Measurements from ENCODE around the gene MT1HL1. TPM values are rescaled to one million over a fixed set of nuclear protein-coding genes. Genes with fewer than 3 reads are reported as not detected.

MT1HL1 gene
- total RNA-seq, 2 experiments from 2014 or later = not detected

DNA sequence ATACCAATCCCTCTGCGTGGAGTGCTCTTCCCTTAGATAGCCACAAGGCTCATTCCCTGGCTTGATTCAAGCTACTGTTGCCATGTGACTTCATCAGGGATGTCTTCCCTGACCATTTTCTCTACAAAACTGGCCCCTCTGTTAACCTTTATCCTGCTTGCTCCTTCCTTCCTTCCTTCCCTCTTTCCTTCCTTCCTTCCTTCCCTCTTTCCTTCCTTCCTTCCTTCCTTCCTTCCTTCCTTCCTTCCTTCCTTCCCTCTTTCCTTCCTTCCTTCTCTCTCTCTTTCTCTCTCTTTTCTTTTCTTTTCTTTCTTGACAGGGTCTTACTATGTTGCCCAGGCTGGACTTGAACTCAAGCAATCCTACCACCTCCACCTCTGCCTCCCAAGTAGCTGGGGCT is 31.5 kb upstream of the MT1HL1 start:
- Mint-ChIP-seq H3K4me1 (ENCODE audit: low read depth) (no peaks in the 10 kb centered on the region), H3K27me3 (ENCODE audit: low read depth) (peaks cover 17% of the 10 kb centered on the region), H3K27ac (no peak overlapping the region), H3K9me3 (no peaks in the 10 kb centered on the region), H3K36me3 (ENCODE audit: low read depth) (no peaks in the 10 kb centered on the region), H3K4me3 (no peak overlapping the region)
- intact Hi-C loops (cut with micrococcal nuclease) = no loop called here
- no peak for DNase-seq
- CTCF ChIA-PET = interaction anchor here (0.7 kb wide), 1 partner anchor 533 kb away, joined by 5 read pairs; no protein-coding TSS in a partner anchor

DNA sequence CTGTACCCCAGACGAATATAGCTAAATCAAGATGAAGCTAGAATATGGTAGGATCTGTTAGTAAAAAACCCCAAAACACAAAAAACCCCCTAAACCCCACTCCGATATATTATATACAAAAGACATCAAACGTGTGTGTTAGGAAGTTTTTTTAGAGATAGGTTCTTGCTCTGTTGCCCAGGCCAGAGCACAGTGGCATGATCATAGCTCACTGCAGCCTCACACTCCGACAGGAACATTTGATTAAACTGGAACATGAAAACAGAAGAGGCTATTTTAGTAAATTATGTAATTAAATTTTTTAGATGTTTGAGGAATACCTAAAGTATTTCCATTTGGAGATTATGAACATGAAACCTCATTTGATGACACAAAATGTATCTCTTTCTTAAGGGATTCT is 29.6 kb upstream of the MT1HL1 start:
- H3K4me3 Mint-ChIP-seq = no peak overlapping the region
- no peak overlapping the region for H3K27ac Mint-ChIP-seq
- H3K4me1 Mint-ChIP-seq (ENCODE audit: low read depth) = no peaks in the 10 kb centered on the region
- intact Hi-C loops (cut with micrococcal nuclease) = no loop called here
- DNase-seq = no peak
- CTCF ChIA-PET = interaction anchor here (1.2 kb wide), 1 partner anchor 16 kb away, joined by 3 read pairs; no protein-coding TSS in a partner anchor
- no peaks in the 10 kb centered on the region for H3K9me3 Mint-ChIP-seq
- H3K27me3 Mint-ChIP-seq (ENCODE audit: low read depth) = peaks cover 15% of the 10 kb centered on the region
- H3K36me3 Mint-ChIP-seq (ENCODE audit: low read depth) = no peaks in the 10 kb centered on the region

DNA sequence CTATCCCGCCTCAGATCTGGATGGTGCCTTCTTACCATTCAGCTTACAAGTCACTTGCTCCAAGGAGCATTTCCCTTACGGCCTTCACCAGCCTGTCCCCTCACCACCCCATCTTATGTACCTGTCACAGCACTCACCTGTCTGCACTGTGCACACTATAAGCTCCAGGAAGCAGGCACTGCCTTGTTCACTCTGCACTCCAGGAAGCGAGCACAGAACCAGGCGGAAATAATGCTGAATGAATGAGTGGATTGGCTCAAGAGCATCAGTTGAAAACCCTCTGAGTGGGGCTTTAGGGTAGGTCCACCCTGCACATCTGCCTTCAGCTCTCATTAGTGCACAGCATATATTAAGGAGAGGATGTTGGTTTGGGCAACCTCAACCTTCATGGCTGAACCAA is 28.8 kb upstream of the MT1HL1 start:
- no peak for DNase-seq
- H3K36me3 Mint-ChIP-seq (ENCODE audit: low read depth) = no peaks in the 10 kb centered on the region
- no peaks in the 10 kb centered on the region for H3K4me1 Mint-ChIP-seq (ENCODE audit: low read depth)
- H3K27me3 Mint-ChIP-seq (ENCODE audit: low read depth) = peaks cover 10% of the 10 kb centered on the region
- no peaks in the 10 kb centered on the region for H3K9me3 Mint-ChIP-seq
- CTCF ChIA-PET = interaction anchor here (1.2 kb wide), 1 partner anchor 17 kb away, joined by 3 read pairs; no protein-coding TSS in a partner anchor
- intact Hi-C loops (cut with micrococcal nuclease) = no loop called here
- H3K4me3 Mint-ChIP-seq = no peak overlapping the region
- H3K27ac Mint-ChIP-seq = no peak overlapping the region

DNA sequence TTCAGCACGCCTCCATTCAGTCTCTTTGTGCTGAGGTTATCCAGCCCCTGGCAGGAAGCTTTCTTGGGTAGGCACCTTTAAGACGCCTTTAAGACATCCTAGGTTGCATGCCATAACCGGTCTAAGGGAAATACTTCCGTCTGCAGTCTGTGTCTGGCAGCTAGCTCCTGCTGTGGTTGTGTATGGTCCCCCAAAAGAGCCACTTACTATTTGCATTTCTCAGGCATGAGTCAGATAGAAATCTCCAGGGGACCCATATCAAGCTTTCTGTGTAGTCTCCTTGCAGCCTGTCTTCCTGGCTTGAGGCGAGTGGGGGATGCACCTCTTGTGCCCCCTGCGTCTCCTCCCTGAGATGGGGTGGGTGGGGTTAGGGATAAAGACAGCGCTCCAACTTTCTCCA is 27.8 kb upstream of the MT1HL1 start:
- no peak for DNase-seq
- H3K27me3 Mint-ChIP-seq (ENCODE audit: low read depth) = peaks cover 18% of the 10 kb centered on the region
- H3K9me3 Mint-ChIP-seq = no peaks in the 10 kb centered on the region
- no peak overlapping the region for H3K4me3 Mint-ChIP-seq
- no peak overlapping the region for H3K27ac Mint-ChIP-seq
- no peaks in the 10 kb centered on the region for H3K4me1 Mint-ChIP-seq (ENCODE audit: low read depth)
- no peaks in the 10 kb centered on the region for H3K36me3 Mint-ChIP-seq (ENCODE audit: low read depth)
- intact Hi-C loops (cut with micrococcal nuclease) = no loop called here
- CTCF ChIA-PET = no interaction called here

DNA sequence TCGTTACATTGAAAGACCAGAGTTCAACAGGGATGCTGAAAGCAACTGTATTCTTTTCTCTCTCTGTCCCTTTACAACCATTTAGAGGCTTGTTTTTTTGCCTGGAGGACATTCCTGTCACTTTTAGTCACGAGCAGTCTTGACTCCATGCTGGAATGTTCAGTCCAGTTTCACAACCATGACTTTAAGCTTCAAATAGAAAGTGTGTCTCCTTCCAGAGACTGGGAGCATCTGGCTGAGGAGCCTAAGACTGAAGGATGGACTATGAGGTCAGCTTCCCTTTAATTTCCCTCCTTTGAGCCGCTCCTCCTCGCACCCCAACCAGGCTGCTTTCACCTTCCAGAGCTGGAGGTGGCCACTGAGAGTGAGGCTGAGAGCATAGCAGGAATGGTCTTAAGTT is 27.2 kb upstream of the MT1HL1 start:
- intact Hi-C loops (cut with micrococcal nuclease) = no loop called here
- Mint-ChIP-seq H3K9me3 (no peaks in the 10 kb centered on the region), H3K4me3 (no peak overlapping the region)

DNA sequence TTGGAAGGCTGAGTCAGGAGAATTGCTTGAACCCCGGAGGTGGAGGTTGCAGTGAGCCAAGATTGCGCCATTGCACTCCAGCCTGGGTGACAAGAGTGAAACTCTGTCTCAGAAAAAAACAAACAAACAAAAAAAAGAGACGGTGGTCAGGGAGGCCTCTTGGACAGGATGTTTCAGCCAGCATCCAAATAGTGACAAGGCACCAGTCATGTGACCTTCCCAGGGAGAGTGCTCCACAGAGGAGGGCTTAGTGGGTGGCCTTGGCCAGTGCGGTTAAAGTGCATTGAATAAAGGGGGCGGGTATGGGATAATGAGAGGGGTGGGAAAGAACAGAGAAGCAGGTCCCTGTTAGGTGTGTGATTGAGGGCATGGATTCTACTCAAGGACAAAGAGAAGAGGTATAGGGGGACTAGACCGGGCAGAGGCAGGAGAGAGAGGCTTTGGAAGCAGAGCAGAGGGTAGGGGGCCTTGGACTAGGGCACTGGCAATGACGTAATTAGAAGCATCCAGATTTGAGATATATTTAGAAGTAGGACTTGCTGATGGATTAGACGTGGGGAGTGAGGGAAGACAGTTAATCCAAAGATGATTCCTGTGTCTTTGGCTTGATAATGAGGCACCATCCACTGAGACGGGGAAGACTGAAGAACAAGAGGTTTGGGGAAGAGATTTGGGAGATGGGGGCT is 25.8 kb upstream of the MT1HL1 start:
- Mint-ChIP-seq H3K4me3 (no peak overlapping the region), H3K27me3 (ENCODE audit: low read depth) (peaks cover 21% of the 10 kb centered on the region), H3K27ac (no peak overlapping the region), H3K36me3 (ENCODE audit: low read depth) (peaks cover 3% of the 10 kb centered on the region), H3K4me1 (ENCODE audit: low read depth) (no peaks in the 10 kb centered on the region), H3K9me3 (peaks cover 3% of the 10 kb centered on the region)
- no peak for DNase-seq
- CTCF ChIA-PET = no interaction called here
- intact Hi-C loops (cut with micrococcal nuclease) = no loop called here

More for the DNA sequence above, 27.2 kb upstream of the MT1HL1 start:
- Mint-ChIP-seq H3K27me3 (ENCODE audit: low read depth) (peaks cover 18% of the 10 kb centered on the region), H3K36me3 (ENCODE audit: low read depth) (no peaks in the 10 kb centered on the region), H3K27ac (no peak overlapping the region), H3K4me1 (ENCODE audit: low read depth) (no peaks in the 10 kb centered on the region)
- CTCF ChIA-PET = no interaction called here
- no peak for DNase-seq

DNA sequence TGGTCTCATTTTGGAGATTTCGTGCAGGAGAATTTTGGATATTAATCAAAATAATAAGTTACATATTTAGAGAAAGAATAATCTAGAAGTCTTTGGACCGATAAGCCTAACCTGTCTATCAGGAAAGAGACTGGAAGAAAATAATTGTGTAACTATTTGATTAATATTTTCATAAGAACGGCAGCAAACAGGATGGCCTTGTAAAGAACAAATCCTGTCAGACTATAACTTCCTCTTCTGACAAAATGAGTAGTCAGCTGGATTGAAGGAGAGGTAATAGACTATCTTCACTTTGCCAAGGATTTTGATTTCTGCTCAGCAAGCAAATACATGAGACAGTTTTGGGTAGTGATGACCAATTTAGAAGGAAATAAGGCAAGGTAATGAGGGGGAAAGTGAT is 25.0 kb upstream of the MT1HL1 start:
- CTCF ChIA-PET = no interaction called here
- no peaks in the 10 kb centered on the region for H3K4me1 Mint-ChIP-seq (ENCODE audit: low read depth)
- no peak overlapping the region for H3K27ac Mint-ChIP-seq
- H3K9me3 Mint-ChIP-seq = peaks cover 3% of the 10 kb centered on the region
- peaks cover 3% of the 10 kb centered on the region for H3K36me3 Mint-ChIP-seq (ENCODE audit: low read depth)
- intact Hi-C loops (cut with micrococcal nuclease) = no loop called here
- peaks cover 21% of the 10 kb centered on the region for H3K27me3 Mint-ChIP-seq (ENCODE audit: low read depth)
- DNase-seq = no peak
- H3K4me3 Mint-ChIP-seq = no peak overlapping the region

DNA sequence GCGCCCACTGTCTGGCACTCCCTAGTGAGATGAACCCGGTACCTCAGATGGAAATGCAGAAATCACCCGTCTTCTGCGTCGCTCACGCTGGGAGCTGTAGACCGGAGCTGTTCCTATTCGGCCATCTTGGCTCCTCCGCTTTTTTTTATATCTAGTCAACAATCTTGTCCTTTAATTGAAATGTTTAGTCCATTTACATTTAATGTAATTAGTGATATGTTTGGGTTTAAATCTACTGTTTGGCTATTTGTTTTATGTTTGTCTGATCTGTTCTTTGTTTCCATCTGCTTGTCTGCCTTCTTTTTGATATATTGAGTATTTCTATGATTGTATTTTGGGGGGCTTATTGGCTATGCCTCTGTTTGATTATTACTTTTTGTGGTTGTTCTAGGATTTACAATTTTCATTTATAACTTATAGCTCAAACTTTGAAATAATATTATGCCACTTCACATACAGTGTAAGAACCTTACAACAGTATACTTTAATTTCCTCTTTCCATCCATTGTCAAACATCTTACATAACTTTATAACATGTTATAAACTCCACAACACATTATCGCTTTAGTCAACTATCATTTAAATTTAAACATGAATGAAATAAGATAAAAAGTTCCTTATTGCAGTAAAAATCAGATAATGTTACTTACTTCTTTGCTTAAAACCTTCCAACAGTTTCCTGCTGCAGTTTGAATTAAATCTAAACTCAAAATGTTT is 21.3 kb upstream of the MT1HL1 start:
- Mint-ChIP-seq H3K4me3 (no peak overlapping the region), H3K27ac (no peak overlapping the region), H3K9me3 (peaks cover 3% of the 10 kb centered on the region), H3K4me1 (ENCODE audit: low read depth) (no peaks in the 10 kb centered on the region), H3K36me3 (ENCODE audit: low read depth) (peaks cover 3% of the 10 kb centered on the region), H3K27me3 (ENCODE audit: low read depth) (peaks cover 14% of the 10 kb centered on the region)
- no peak for DNase-seq
- intact Hi-C loops (cut with micrococcal nuclease) = no loop called here
- CTCF ChIA-PET = no interaction called here

DNA sequence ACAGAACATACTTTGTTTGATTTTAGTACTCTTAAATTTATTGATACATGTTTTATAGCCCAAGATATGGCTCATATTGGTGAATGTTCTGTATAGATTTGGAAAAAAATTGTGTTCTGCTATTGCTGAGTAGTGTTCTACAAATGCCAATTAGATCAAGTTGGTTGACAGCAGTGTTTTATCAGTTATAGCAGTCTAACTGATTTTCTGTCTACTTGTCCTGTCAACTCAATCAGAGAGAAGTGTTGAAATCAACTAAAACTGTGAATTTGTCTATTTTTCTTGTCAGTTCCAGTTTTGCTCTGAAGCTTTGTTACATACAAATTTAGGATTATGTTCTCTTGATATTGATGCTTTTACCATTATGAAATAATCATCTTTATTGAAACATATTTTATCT is 14.7 kb upstream of the MT1HL1 start:
- DNase-seq = no peak
- no peaks in the 10 kb centered on the region for H3K9me3 Mint-ChIP-seq
- H3K4me3 Mint-ChIP-seq = no peak overlapping the region
- H3K27me3 Mint-ChIP-seq (ENCODE audit: low read depth) = no peaks in the 10 kb centered on the region
- CTCF ChIA-PET = no interaction called here
- H3K4me1 Mint-ChIP-seq (ENCODE audit: low read depth) = no peaks in the 10 kb centered on the region
- no peak overlapping the region for H3K27ac Mint-ChIP-seq
- intact Hi-C loops (cut with micrococcal nuclease) = no loop called here
- no peaks in the 10 kb centered on the region for H3K36me3 Mint-ChIP-seq (ENCODE audit: low read depth)

DNA sequence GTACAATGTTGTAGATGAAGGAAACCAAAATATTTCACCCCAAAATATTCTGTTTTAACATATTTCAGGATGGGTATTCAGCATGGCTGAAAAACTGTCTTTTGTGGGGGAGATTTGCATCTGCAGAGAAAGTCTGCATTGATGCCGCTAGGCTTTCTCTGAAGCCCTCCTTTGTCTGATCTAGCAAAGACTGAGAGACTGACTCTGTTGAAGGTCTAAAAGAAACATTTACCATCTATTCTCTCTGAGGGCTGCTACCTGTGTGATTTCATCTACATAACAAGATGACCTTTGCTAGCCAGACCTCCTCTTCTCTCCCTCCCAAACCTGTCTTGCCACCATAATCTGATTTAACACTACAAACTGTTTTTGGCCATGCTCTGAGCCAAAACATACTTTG is 12.4 kb upstream of the MT1HL1 start:
- CTCF ChIA-PET = no interaction called here
- intact Hi-C loops (cut with micrococcal nuclease) = no loop called here
- Mint-ChIP-seq H3K27me3 (ENCODE audit: low read depth) (no peaks in the 10 kb centered on the region), H3K9me3 (no peaks in the 10 kb centered on the region), H3K4me3 (no peak overlapping the region), H3K4me1 (ENCODE audit: low read depth) (no peaks in the 10 kb centered on the region), H3K27ac (no peak overlapping the region), H3K36me3 (ENCODE audit: low read depth) (no peaks in the 10 kb centered on the region)
- DNase-seq = no peak

DNA sequence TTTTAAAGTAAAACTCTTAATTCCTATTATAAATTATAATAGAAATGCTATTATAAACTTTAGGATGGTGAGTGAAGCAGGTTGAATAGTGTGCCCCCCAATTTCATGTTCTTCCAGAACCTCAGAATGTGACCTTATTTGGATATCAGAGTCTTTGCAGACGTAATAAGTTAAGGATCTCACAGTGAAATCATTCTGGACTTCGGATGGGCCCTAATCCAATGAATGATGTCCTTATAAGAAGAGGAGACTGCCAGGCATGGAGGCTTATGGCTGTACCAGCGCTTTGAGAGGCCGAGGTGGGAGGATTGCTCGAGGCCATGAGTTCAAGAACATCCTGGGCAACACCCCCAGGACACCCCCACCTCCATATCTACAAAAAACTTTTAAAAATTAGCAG is 9.4 kb upstream of the MT1HL1 start:
- CTCF ChIA-PET = no interaction called here
- DNase-seq = no peak
- H3K4me3 Mint-ChIP-seq = no peak overlapping the region
- intact Hi-C loops (cut with micrococcal nuclease) = no loop called here
- H3K27me3 Mint-ChIP-seq (ENCODE audit: low read depth) = no peaks in the 10 kb centered on the region
- H3K27ac Mint-ChIP-seq = no peak overlapping the region
- no peaks in the 10 kb centered on the region for H3K4me1 Mint-ChIP-seq (ENCODE audit: low read depth)
- no peaks in the 10 kb centered on the region for H3K36me3 Mint-ChIP-seq (ENCODE audit: low read depth)
- H3K9me3 Mint-ChIP-seq = no peaks in the 10 kb centered on the region

DNA sequence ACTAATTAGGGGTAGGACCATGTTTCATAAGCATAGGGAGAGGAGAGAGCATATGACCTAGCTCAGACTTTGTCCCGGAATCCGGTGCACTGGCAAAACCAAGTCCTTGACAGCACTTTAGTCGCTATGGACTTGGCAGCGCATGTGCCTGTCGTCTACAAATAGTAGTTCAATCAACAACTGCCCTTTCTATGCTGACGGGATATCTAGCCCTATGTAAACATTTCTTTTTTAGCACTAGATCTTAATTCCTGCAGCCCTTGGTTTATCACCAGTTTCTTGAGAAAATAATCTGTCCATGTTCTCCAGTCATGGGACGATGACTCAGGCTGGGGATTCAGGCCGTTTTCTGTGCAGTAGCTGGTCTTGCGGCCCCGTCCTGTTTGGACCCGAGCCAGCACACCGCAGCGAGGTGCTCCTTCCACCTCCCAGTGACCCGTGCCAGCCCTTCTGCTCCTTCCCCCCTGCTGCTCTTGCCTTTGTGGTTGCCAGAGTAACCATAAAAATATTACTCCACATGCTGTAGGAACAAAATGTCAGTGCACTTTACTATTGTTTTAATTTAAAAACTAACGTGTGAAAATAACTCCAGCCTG is 8.6 kb upstream of the MT1HL1 start:
- DNase-seq = no peak
- intact Hi-C loops (cut with micrococcal nuclease) = no loop called here
- no peaks in the 10 kb centered on the region for H3K4me1 Mint-ChIP-seq (ENCODE audit: low read depth)
- H3K27me3 Mint-ChIP-seq (ENCODE audit: low read depth) = peaks cover 2% of the 10 kb centered on the region
- no peak overlapping the region for H3K27ac Mint-ChIP-seq
- H3K4me3 Mint-ChIP-seq = no peak overlapping the region
- CTCF ChIA-PET = no interaction called here
- H3K9me3 Mint-ChIP-seq = no peaks in the 10 kb centered on the region
- no peaks in the 10 kb centered on the region for H3K36me3 Mint-ChIP-seq (ENCODE audit: low read depth)

DNA sequence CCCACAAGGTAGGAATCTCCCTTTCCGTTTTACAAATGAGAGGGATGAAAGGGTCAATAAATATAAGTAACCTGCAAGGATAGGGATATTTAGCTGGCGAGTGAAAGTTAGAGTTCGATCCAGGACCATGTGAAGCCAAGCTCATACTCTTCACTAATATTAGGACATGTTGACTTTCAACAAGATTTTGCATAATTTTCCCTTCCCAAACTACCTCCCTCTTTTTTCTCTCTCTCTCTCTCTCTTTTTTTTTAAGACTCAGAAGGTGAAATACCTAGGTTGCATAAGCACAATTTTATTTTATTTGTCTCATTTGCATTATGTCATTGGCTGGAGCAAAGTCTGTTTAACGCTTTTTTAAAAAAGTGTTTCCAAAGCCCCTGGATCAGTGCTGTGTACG is 8.1 kb upstream of the MT1HL1 start:
- Mint-ChIP-seq H3K4me3 (no peak overlapping the region), H3K27ac (no peak overlapping the region), H3K27me3 (ENCODE audit: low read depth) (peaks cover 2% of the 10 kb centered on the region), H3K9me3 (no peaks in the 10 kb centered on the region), H3K36me3 (ENCODE audit: low read depth) (no peaks in the 10 kb centered on the region), H3K4me1 (ENCODE audit: low read depth) (no peaks in the 10 kb centered on the region)
- DNase-seq = no peak
- CTCF ChIA-PET = interaction anchor here (0.6 kb wide), 1 partner anchor 856 kb away, joined by 3 read pairs; no protein-coding TSS in a partner anchor
- intact Hi-C loops (cut with micrococcal nuclease) = no loop called here

Data from activated naive CD4-positive, alpha-beta T cell treated with anti-CD3 and anti-CD28 coated beads for 36 hours (primary cell).